Right atrium auricular region (tissue), 2 donors: Measurements from ENCODE around the gene MRTFB. TPM values are rescaled to one million over a fixed set of nuclear protein-coding genes. Genes with fewer than 3 reads are reported as not detected.
A peak's percentile ranks its signal among the peaks of the same experiment; 100 is the strongest.

Experiments used
- DNase-seq: peaks from one replicate; pipeline ENCODE4 v3.0.0-alpha.2; 2019; ENCODE audit warnings: low spot score
- H3K27ac ChIP-seq, 2 donors: fragments of 200-600 bp; sonication (generic); 1 replicate in 1 of 2; 2 replicates in 1 of 2; pipeline ENCODE4 v1.5.1; 2016 to 2019
- H3K27me3 ChIP-seq, 2 donors: fragments of 200-600 bp; sonication (generic); one replicate each; pipeline versions ENCODE4 v1.5.1 to v1.6.0; 2017 to 2019
- H3K36me3 ChIP-seq: fragments of 200-600 bp; sonication (generic); one replicate; pipeline ENCODE4 v1.5.1; 2016
- H3K4me1 ChIP-seq, 2 donors: fragments of 200-600 bp; sonication (generic); one replicate each; pipeline versions ENCODE4 v1.5.1 to v1.6.0; 2017 to 2019
- H3K4me3 ChIP-seq, 2 donors: fragments of 200-600 bp; sonication (generic); 1 replicate in 1 of 2; 2 replicates in 1 of 2; pipeline ENCODE4 v1.5.1; 2017 to 2019; ENCODE audit warnings: mild to moderate bottlenecking in 1 of 2, moderate library complexity in 1 of 2
- H3K9me3 ChIP-seq, 2 donors: fragments of 200-600 bp; sonication (generic); one replicate each; pipeline ENCODE4 v1.5.1; 2019
- CTCF ChIP-seq, 2 donors: fragments of 200-600 bp; sonication (generic); IDR thresholded peaks; one replicate each; pipeline ENCODE4 v1.5.1; 2019; ENCODE audit warnings: antibody characterized with exemption in 2 of 2
- total RNA-seq, 2 donors: library from RNA; depleted of rRNA; stranded (reverse); fragments of >200 nt; gene quantifications; one replicate each; pipeline ENCODE4 v1.1.0, GENCODE V29; 2016

Gene MRTFB
- total RNA-seq, 2 donors from 2014 or later = 38.6 to 46.5 TPM

GRCh38 chr16:14304891-14305460 is 233.9 kb downstream of the MRTFB start:
- Histone ChIP-seq H3K27ac (no peak overlapping the region), H3K36me3 (no peaks in the 10 kb centered on the region), H3K9me3 (no peaks in the 10 kb centered on the region), H3K27me3 (no peaks in the 10 kb centered on the region), H3K4me3 (no peak overlapping the region), H3K4me1 (peaks cover 0 to 45% of the 10 kb centered on the region in 2 donors)
- DNase-seq = no peak
- TF ChIP-seq CTCF (IDR thresholded peaks at IDR 0.05) = no peak

DNA sequence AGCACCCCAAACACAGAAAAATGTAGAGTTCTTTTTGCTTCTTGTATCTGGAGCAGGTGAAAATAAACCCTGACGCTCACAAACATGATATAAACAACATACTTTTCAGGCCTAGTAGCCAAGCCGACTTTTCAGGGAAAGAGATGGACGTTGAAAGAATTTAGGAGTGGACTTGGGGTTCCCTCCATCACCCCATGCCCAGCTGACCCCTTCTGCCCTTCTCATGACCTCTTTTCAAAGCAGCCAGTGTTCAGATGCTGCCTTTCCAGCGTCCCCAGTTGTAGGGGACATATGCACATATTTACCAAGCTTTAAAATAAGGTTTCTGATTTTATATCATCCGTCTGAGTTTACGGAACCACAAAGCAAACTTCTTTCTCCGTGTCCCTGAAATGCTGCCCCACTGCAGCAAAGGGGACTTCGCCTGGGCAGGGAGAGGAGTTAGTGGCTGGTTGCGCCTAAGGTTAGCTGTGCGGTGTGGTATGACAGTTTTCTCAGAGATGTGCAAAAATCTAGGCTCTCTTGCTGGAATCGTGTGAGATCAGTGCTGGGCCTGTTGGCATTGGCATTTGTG is 235.5 kb downstream of the MRTFB start:
- no peak for TF ChIP-seq CTCF (IDR thresholded peaks at IDR 0.05)
- H3K27me3 ChIP-seq = no peaks in the 10 kb centered on the region
- peaks cover 0 to 35% of the 10 kb centered on the region in 2 donors for H3K4me1 ChIP-seq
- no peaks in the 10 kb centered on the region for H3K9me3 ChIP-seq
- no peaks in the 10 kb centered on the region for H3K36me3 ChIP-seq
- no peak for DNase-seq
- no peak overlapping the region for H3K4me3 ChIP-seq
- peak overlapping the region in 1 of 2 donors; percentile 17 for H3K27ac ChIP-seq

DNA sequence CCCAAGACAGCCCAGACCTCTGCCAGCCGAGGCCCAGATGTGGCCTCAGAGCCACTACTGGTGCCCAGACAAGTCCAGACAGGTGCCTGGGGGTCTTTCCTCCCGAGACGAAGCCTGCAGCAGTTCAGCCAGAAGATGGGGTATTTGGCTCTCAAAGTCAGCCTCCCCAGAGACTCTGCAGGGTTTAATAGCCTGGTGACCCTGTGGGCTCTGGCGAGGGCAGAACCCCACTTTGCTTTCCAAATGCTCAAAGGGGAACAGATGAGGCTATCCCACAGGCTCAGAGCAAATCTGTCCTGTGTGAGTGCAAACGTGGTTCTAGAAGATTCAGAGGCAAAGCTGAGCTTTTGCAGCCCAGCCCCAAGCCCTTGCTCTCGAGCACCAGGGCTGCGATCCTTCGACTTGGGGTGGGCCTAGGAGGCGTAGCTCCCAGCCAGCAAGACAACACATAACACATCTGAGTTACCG is 236.0 kb downstream of the MRTFB start:
- Histone ChIP-seq H3K27me3 (no peaks in the 10 kb centered on the region), H3K9me3 (no peaks in the 10 kb centered on the region), H3K4me1 (peaks cover 0 to 33% of the 10 kb centered on the region in 2 donors), H3K27ac (peak overlapping the region; percentile 17 to 43), H3K36me3 (no peaks in the 10 kb centered on the region), H3K4me3 (no peak overlapping the region)
- TF ChIP-seq CTCF (IDR thresholded peaks at IDR 0.05) = no peak
- no peak for DNase-seq

- Histone ChIP-seq H3K4me1 (peaks cover 0 to 33% of the 10 kb centered on the region in 2 donors), H3K4me3 (no peak overlapping the region), H3K27ac (peak overlapping the region; percentile 17 to 43), H3K36me3 (no peaks in the 10 kb centered on the region), H3K27me3 (no peaks in the 10 kb centered on the region), H3K9me3 (no peaks in the 10 kb centered on the region)
- DNase-seq = no peak
- no peak for TF ChIP-seq CTCF (IDR thresholded peaks at IDR 0.05)
Observed at GRCh38 chr16:14307527-14308367, 236.6 kb downstream of the MRTFB start.

DNA sequence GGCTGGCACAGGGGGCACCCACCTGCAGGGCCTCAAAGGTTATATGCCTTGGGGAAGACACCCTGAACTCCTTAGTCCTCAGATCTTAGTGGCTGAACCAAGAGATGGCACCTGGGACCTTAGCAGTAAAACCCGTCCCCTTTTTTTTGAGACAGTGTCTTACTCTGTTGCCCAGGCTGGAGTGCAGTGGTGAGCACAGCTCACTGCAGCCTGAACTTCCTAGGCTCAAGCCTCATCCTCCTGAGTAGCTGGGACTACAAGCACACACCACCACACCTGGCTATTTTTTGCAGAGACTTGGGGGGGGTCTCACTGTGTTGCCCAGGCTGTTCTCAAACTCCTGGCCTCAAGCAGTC is 237.2 kb downstream of the MRTFB start:
- H3K27ac ChIP-seq = no peak overlapping the region
- H3K36me3 ChIP-seq = no peaks in the 10 kb centered on the region
- no peaks in the 10 kb centered on the region for H3K27me3 ChIP-seq
- peaks cover 0 to 30% of the 10 kb centered on the region in 2 donors for H3K4me1 ChIP-seq
- H3K4me3 ChIP-seq = no peak overlapping the region
- no peak for DNase-seq
- no peak for TF ChIP-seq CTCF (IDR thresholded peaks at IDR 0.05)
- no peaks in the 10 kb centered on the region for H3K9me3 ChIP-seq
